Measurements from ENCODE around the gene DIRAS1. TPM values are rescaled to one million over a fixed set of nuclear protein-coding genes. Genes with fewer than 3 reads are reported as not detected.
A peak's percentile ranks its signal among the peaks of the same experiment; 100 is the strongest.
"Not testable (repeated sequence)": the region's sequence is repeated elsewhere in the genome, so short reads cannot be mapped to it uniquely, and the experiment has no call there.

Gene DIRAS1
- total RNA-seq, 1 donor from 2014 or later, result 1.6 TPM

- H3K4me1 ChIP-seq (ENCODE audit: control insufficient read depth in 3 of 3, insufficient read depth in 3 of 3, low read length in 3 of 3); H3K36me3 ChIP-seq (ENCODE audit: control insufficient read depth in 3 of 3, insufficient read depth in 3 of 3, low read length in 3 of 3); H3K9ac ChIP-seq (ENCODE audit: low read depth in 1 of 3, low read length in 3 of 3); H3K27ac ChIP-seq (ENCODE audit: low read depth, low read length); H3K4me3 ChIP-seq (ENCODE audit: low read length in 3 of 3); H3K9me3 ChIP-seq (ENCODE audit: control insufficient read depth in 3 of 3, low read length in 3 of 3): not testable (repeated sequence)
- H3K27me3 ChIP-seq (ENCODE audit: control insufficient read depth in 3 of 3, insufficient read depth in 3 of 3, low read length in 3 of 3), result peaks cover 0 to 23% (median 6%) of the 10 kb centered on the region in 3 donors
Observed at GRCh38 chr19:2678948-2679347, 42.2 kb downstream of the DIRAS1 start.

GRCh38 chr19:2678044-2678671 lies 43.0 kb downstream of the DIRAS1 start:
- Histone ChIP-seq H3K9me3 (ENCODE audit: control insufficient read depth in 3 of 3, low read length in 3 of 3) (no peaks in the 10 kb centered on the region), H3K27me3 (ENCODE audit: control insufficient read depth in 3 of 3, insufficient read depth in 3 of 3, low read length in 3 of 3) (peaks cover 0 to 23% (median 6%) of the 10 kb centered on the region in 3 donors), H3K4me1 (ENCODE audit: control insufficient read depth in 3 of 3, insufficient read depth in 3 of 3, low read length in 3 of 3) (peaks cover 0 to 9% (median 6%) of the 10 kb centered on the region in 3 donors), H3K9ac (ENCODE audit: low read depth in 1 of 3, low read length in 3 of 3) (no peak overlapping the region), H3K27ac (ENCODE audit: low read depth, low read length) (no peak overlapping the region), H3K36me3 (ENCODE audit: control insufficient read depth in 3 of 3, insufficient read depth in 3 of 3, low read length in 3 of 3) (no peaks in the 10 kb centered on the region), H3K4me3 (ENCODE audit: low read length in 3 of 3) (no peak overlapping the region)

GRCh38 chr19:2676823-2677222 lies 44.3 kb downstream of the DIRAS1 start:
- Histone ChIP-seq H3K27ac (ENCODE audit: low read depth, low read length) (no peak overlapping the region), H3K9me3 (ENCODE audit: control insufficient read depth in 3 of 3, low read length in 3 of 3) (no peaks in the 10 kb centered on the region), H3K27me3 (ENCODE audit: control insufficient read depth in 3 of 3, insufficient read depth in 3 of 3, low read length in 3 of 3) (peaks cover 0 to 23% (median 6%) of the 10 kb centered on the region in 3 donors), H3K4me3 (ENCODE audit: low read length in 3 of 3) (no peak overlapping the region), H3K9ac (ENCODE audit: low read depth in 1 of 3, low read length in 3 of 3) (no peak overlapping the region), H3K36me3 (ENCODE audit: control insufficient read depth in 3 of 3, insufficient read depth in 3 of 3, low read length in 3 of 3) (no peaks in the 10 kb centered on the region), H3K4me1 (ENCODE audit: control insufficient read depth in 3 of 3, insufficient read depth in 3 of 3, low read length in 3 of 3) (peaks cover 0 to 9% (median 6%) of the 10 kb centered on the region in 3 donors)

GRCh38 chr19:2675892-2676291 lies 45.3 kb downstream of the DIRAS1 start:
- Histone ChIP-seq H3K4me3 (ENCODE audit: low read length in 3 of 3) (no peak overlapping the region), H3K4me1 (ENCODE audit: control insufficient read depth in 3 of 3, insufficient read depth in 3 of 3, low read length in 3 of 3) (peaks cover 0 to 9% (median 6%) of the 10 kb centered on the region in 3 donors), H3K36me3 (ENCODE audit: control insufficient read depth in 3 of 3, insufficient read depth in 3 of 3, low read length in 3 of 3) (no peaks in the 10 kb centered on the region), H3K9ac (ENCODE audit: low read depth in 1 of 3, low read length in 3 of 3) (peak overlapping the region in 1 of 3 donors; percentile 63), H3K27me3 (ENCODE audit: control insufficient read depth in 3 of 3, insufficient read depth in 3 of 3, low read length in 3 of 3) (peaks cover 0 to 23% (median 6%) of the 10 kb centered on the region in 3 donors), H3K9me3 (ENCODE audit: control insufficient read depth in 3 of 3, low read length in 3 of 3) (no peaks in the 10 kb centered on the region), H3K27ac (ENCODE audit: low read depth, low read length) (no peak overlapping the region)

- Histone ChIP-seq H3K27me3 (ENCODE audit: control insufficient read depth in 3 of 3, insufficient read depth in 3 of 3, low read length in 3 of 3) (peaks cover 0 to 8% (median 3%) of the 10 kb centered on the region in 3 donors), H3K36me3 (ENCODE audit: control insufficient read depth in 3 of 3, insufficient read depth in 3 of 3, low read length in 3 of 3) (no peaks in the 10 kb centered on the region), H3K9ac (ENCODE audit: low read depth in 1 of 3, low read length in 3 of 3) (no peak overlapping the region), H3K27ac (ENCODE audit: low read depth, low read length) (no peak overlapping the region), H3K4me3 (ENCODE audit: low read length in 3 of 3) (no peak overlapping the region), H3K9me3 (ENCODE audit: control insufficient read depth in 3 of 3, low read length in 3 of 3) (no peaks in the 10 kb centered on the region), H3K4me1 (ENCODE audit: control insufficient read depth in 3 of 3, insufficient read depth in 3 of 3, low read length in 3 of 3) (peaks cover 0 to 5% (median 5%) of the 10 kb centered on the region in 3 donors)
Observed at GRCh38 chr19:2670217-2670616, 51.0 kb downstream of the DIRAS1 start.

- no peaks in the 10 kb centered on the region for H3K9me3 ChIP-seq (ENCODE audit: control insufficient read depth in 3 of 3, low read length in 3 of 3)
- H3K36me3 ChIP-seq (ENCODE audit: control insufficient read depth in 3 of 3, insufficient read depth in 3 of 3, low read length in 3 of 3), result no peaks in the 10 kb centered on the region
- no peak overlapping the region for H3K9ac ChIP-seq (ENCODE audit: low read depth in 1 of 3, low read length in 3 of 3)
- H3K4me1 ChIP-seq (ENCODE audit: control insufficient read depth in 3 of 3, insufficient read depth in 3 of 3, low read length in 3 of 3), result no peaks in the 10 kb centered on the region
- no peak overlapping the region for H3K27ac ChIP-seq (ENCODE audit: low read depth, low read length)
- no peaks in the 10 kb centered on the region for H3K27me3 ChIP-seq (ENCODE audit: control insufficient read depth in 3 of 3, insufficient read depth in 3 of 3, low read length in 3 of 3)
- no peak overlapping the region for H3K4me3 ChIP-seq (ENCODE audit: low read length in 3 of 3)
Observed at GRCh38 chr19:2668175-2668763, 52.9 kb downstream of the DIRAS1 start.

GRCh38 chr19:2667349-2667748 lies 53.8 kb downstream of the DIRAS1 start:
- not testable (repeated sequence) for H3K36me3 ChIP-seq (ENCODE audit: control insufficient read depth in 3 of 3, insufficient read depth in 3 of 3, low read length in 3 of 3); H3K4me1 ChIP-seq (ENCODE audit: control insufficient read depth in 3 of 3, insufficient read depth in 3 of 3, low read length in 3 of 3); H3K27me3 ChIP-seq (ENCODE audit: control insufficient read depth in 3 of 3, insufficient read depth in 3 of 3, low read length in 3 of 3); H3K9me3 ChIP-seq (ENCODE audit: control insufficient read depth in 3 of 3, low read length in 3 of 3); H3K4me3 ChIP-seq (ENCODE audit: low read length in 3 of 3); H3K9ac ChIP-seq (ENCODE audit: low read depth in 1 of 3, low read length in 3 of 3); H3K27ac ChIP-seq (ENCODE audit: low read depth, low read length)

- Histone ChIP-seq H3K9me3 (ENCODE audit: control insufficient read depth in 3 of 3, low read length in 3 of 3) (no peaks in the 10 kb centered on the region), H3K9ac (ENCODE audit: low read depth in 1 of 3, low read length in 3 of 3) (no peak overlapping the region), H3K4me1 (ENCODE audit: control insufficient read depth in 3 of 3, insufficient read depth in 3 of 3, low read length in 3 of 3) (no peaks in the 10 kb centered on the region), H3K36me3 (ENCODE audit: control insufficient read depth in 3 of 3, insufficient read depth in 3 of 3, low read length in 3 of 3) (no peaks in the 10 kb centered on the region), H3K4me3 (ENCODE audit: low read length in 3 of 3) (no peak overlapping the region), H3K27ac (ENCODE audit: low read depth, low read length) (no peak overlapping the region), H3K27me3 (ENCODE audit: control insufficient read depth in 3 of 3, insufficient read depth in 3 of 3, low read length in 3 of 3) (no peaks in the 10 kb centered on the region)
Observed at GRCh38 chr19:2666344-2666994, 54.7 kb downstream of the DIRAS1 start.

GRCh38 chr19:2665103-2665502 lies 56.1 kb downstream of the DIRAS1 start:
- Histone ChIP-seq H3K27ac (ENCODE audit: low read depth, low read length) (no peak overlapping the region), H3K9me3 (ENCODE audit: control insufficient read depth in 3 of 3, low read length in 3 of 3) (no peaks in the 10 kb centered on the region), H3K36me3 (ENCODE audit: control insufficient read depth in 3 of 3, insufficient read depth in 3 of 3, low read length in 3 of 3) (no peaks in the 10 kb centered on the region), H3K9ac (ENCODE audit: low read depth in 1 of 3, low read length in 3 of 3) (no peak overlapping the region), H3K27me3 (ENCODE audit: control insufficient read depth in 3 of 3, insufficient read depth in 3 of 3, low read length in 3 of 3) (no peaks in the 10 kb centered on the region), H3K4me3 (ENCODE audit: low read length in 3 of 3) (no peak overlapping the region), H3K4me1 (ENCODE audit: control insufficient read depth in 3 of 3, insufficient read depth in 3 of 3, low read length in 3 of 3) (no peaks in the 10 kb centered on the region)
